Measurements from ENCODE around the gene CDH4. TPM values are rescaled to one million over a fixed set of nuclear protein-coding genes. Genes with fewer than 3 reads are reported as not detected.

CDH4 gene
- total and polyA plus RNA-seq, 9 of the 15 experiments (the other 6 are each of a cell fraction or from before 2014, with no cell fraction given): 0.04 TPM; not detected in 8

DNA sequence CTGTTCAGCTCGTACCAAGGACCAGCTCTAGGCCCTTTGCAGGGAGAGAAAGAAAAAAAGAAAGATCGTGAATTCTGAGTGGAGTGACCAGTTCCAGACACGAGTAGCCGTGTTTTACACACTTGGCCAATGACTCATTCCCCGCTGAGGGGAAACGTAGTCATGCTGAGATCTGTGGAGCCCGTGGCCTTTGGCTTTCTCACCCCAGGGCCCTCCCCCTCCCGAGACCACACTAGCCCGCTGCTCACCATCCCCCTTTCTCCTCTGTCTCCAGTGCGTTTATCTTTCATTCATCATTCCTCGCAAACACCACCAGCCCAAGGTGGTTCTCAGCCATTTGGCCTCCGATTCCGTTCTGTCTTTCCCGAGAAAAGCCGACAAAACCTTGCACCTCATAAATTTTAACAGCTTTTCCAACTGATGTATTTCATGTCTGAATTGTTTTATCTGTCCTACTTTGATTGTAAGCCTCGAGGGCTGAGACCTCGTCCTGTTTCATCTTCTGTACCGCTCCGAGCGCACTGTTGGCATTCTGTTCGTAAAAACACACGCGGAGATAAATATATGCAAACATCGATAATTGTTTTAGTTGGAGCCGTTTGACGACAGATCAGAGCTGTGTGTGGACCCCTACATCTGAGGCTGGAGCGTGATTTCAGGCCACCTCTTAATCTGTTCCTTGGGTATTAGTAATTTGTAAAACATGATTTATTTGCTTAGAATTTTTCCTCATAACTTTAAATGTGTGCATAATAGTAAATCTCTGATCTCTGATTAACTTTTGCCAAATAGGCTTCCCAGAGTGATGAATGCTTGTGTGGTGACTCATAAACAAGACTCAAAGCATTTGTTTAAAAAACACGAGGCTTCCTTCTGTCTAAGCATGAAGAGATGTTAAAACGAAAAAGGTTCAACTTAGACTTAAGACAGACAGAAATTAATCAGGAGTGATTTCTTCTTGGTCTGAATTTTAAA, 336.6 kb downstream of the CDH4 start (continued):
- TF ChIP-seq KLF1 (tag; IDR thresholded peaks at IDR 0.05): no peak
- TF ChIP-seq SUPT5H (IDR thresholded peaks at IDR 0.05): no peak
- TF ChIP-seq CHD4 (IDR thresholded peaks at IDR 0.05; ENCODE audit: insufficient read depth, insufficient replicate concordance, low read depth, low read length, poor library complexity, severe bottlenecking): no peak

DNA sequence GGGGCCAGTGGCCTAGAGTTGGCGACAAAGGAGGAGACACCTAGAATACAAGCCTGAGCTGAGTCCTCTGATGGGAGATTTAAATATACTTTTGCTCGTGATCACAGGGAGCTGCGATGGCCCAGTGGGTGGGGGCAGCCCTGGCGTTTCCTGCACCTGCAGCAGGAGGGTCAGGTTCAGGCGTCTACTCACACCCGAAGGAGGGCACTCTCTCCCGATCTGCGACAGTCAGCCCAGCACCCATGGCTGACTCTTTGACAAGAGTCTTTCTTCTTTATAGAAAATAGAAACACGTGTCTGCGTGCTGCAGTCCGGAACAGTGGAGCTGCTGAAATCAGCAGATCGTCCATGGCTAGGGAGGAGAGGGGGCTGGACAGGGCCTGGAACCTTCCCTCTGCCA, 338.2 kb downstream of the CDH4 start:
- Histone ChIP-seq H4K20me1 (replicated peaks; ENCODE audit: control insufficient read depth, insufficient read depth, low read length) (no peaks in the 10 kb centered on the region), H3K9me3 (replicated peaks; ENCODE audit: control insufficient read depth, insufficient read depth, low read depth, low read length) (no peaks in the 10 kb centered on the region), H3K4me3 (no peak overlapping the region), H3K27ac (ENCODE audit: extremely low read depth, low read depth, low read length) (no peak overlapping the region), H3K9ac (ENCODE audit: insufficient read depth in 1 of 2, low read depth in 2 of 2, low read length in 2 of 2) (no peak overlapping the region), H3K4me1 (replicated peaks in 1 of 2; ENCODE audit: control insufficient read depth in 2 of 2, insufficient read depth in 2 of 2, low read length in 2 of 2) (no peaks in the 10 kb centered on the region), H3K9me1 (ENCODE audit: control insufficient read depth, insufficient read depth, low read length) (no peaks in the 10 kb centered on the region), H3K79me2 (ENCODE audit: control insufficient read depth, insufficient read depth, low read length) (no peaks in the 10 kb centered on the region), H3K4me2 (ENCODE audit: insufficient read depth, low read length) (no peak overlapping the region), H3K36me3 (ENCODE audit: control insufficient read depth, insufficient read depth, low read length) (no peaks in the 10 kb centered on the region), H2AFZ (ENCODE audit: low read depth, low read length) (no peak overlapping the region), H3K27me3 (ENCODE audit: control insufficient read depth in 2 of 2, insufficient read depth in 2 of 2, low read length in 2 of 2) (peaks cover 3 to 13% of the 10 kb centered on the region in 2 experiments; a peak in 2 of 5 replicates)
- ATAC-seq: no peak
- no peak for FAIRE-seq
- intact Hi-C loops (cut with micrococcal nuclease): no loop called here
- ChIA-PET POLR2A (no interaction called here), CTCF (ENCODE audit: low intra/inter-chr PET ratio) (no interaction called here)
- in situ Hi-C loops (cut with MboI): no loop called here
- no peak for DNase-seq (ENCODE audit: extremely low read depth in 1 of 4, low spot score in 3 of 4)
- WGBS (ENCODE audit: insufficient coverage, low coverage, missing lambda C conversion rate): 1% methylated on average over 12 of the region's 12 CpGs
- no TSS peak for BruUV-seq (replicated peaks)
- TF ChIP-seq MAFF (IDR thresholded peaks at IDR 0.05; ENCODE audit: low read length): no peak
- TF ChIP-seq ZNF76 (CRISPR knock-in tag; IDR thresholded peaks at IDR 0.05; ENCODE audit: borderline replicate concordance): no peak
- TF ChIP-seq MAFG (tag; conservative IDR thresholded peaks at IDR 0.05): no peak
- TF ChIP-seq TAF7 (tag; IDR thresholded peaks at IDR 0.05): no peak
- no peak for TF ChIP-seq BACH1 (tag; IDR thresholded peaks at IDR 0.05)
- TF ChIP-seq ARID2 (IDR thresholded peaks at IDR 0.05): no peak
- TF ChIP-seq HNRNPK (IDR thresholded peaks at IDR 0.05; ENCODE audit: low read depth, low read length, poor library complexity, severe bottlenecking): no peak
- TF ChIP-seq FOXM1 (IDR thresholded peaks at IDR 0.05; ENCODE audit: low read depth): no peak
- TF ChIP-seq FOXM1 (CRISPR knock-in tag; IDR thresholded peaks at IDR 0.05; ENCODE audit: low read depth): no peak
- no peak for TF ChIP-seq CBX8 (IDR thresholded peaks at IDR 0.05; ENCODE audit: borderline replicate concordance, extremely low read depth, low read depth, low read length, poor library complexity, severe bottlenecking)
- no peak for TF ChIP-seq SNRNP70 (optimal IDR thresholded peaks at IDR 0.05; ENCODE audit: low read depth, low read length)
- TF ChIP-seq, protein P1, sequence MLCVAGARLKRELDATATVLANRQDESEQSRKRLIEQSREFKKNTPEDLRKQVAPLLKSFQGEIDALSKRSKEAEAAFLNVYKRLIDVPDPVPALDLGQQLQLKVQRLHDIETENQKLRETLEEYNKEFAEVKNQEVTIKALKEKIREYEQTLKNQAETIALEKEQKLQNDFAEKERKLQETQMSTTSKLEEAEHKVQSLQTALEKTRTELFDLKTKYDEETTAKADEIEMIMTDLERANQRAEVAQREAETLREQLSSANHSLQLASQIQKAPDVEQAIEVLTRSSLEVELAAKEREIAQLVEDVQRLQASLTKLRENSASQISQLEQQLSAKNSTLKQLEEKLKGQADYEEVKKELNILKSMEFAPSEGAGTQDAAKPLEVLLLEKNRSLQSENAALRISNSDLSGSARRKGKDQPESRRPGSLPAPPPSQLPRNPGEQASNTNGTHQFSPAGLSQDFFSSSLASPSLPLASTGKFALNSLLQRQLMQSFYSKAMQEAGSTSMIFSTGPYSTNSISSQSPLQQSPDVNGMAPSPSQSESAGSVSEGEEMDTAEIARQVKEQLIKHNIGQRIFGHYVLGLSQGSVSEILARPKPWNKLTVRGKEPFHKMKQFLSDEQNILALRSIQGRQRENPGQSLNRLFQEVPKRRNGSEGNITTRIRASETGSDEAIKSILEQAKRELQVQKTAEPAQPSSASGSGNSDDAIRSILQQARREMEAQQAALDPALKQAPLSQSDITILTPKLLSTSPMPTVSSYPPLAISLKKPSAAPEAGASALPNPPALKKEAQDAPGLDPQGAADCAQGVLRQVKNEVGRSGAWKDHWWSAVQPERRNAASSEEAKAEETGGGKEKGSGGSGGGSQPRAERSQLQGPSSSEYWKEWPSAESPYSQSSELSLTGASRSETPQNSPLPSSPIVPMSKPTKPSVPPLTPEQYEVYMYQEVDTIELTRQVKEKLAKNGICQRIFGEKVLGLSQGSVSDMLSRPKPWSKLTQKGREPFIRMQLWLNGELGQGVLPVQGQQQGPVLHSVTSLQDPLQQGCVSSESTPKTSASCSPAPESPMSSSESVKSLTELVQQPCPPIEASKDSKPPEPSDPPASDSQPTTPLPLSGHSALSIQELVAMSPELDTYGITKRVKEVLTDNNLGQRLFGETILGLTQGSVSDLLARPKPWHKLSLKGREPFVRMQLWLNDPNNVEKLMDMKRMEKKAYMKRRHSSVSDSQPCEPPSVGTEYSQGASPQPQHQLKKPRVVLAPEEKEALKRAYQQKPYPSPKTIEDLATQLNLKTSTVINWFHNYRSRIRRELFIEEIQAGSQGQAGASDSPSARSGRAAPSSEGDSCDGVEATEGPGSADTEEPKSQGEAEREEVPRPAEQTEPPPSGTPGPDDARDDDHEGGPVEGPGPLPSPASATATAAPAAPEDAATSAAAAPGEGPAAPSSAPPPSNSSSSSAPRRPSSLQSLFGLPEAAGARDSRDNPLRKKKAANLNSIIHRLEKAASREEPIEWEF (CRISPR knock-in tag; IDR thresholded peaks at IDR 0.05): no peak
- no peak for TF ChIP-seq TSC22D4 (tag; IDR thresholded peaks at IDR 0.05)
